Endothelial cell of hepatic sinusoid (primary cell): ENCODE results near the gene ATP4B.
"Not testable (repeated sequence)": the region's sequence is repeated elsewhere in the genome, so short reads cannot be mapped to it uniquely, and the experiment has no call there.

Experiments used
- in situ Hi-C: cut with HindIII; loops from 2 replicates; pipeline ENCODE4 v1.10.0; 2017; ENCODE audit warnings: low sequenced_read_pairs

Gene ATP4B

DNA sequence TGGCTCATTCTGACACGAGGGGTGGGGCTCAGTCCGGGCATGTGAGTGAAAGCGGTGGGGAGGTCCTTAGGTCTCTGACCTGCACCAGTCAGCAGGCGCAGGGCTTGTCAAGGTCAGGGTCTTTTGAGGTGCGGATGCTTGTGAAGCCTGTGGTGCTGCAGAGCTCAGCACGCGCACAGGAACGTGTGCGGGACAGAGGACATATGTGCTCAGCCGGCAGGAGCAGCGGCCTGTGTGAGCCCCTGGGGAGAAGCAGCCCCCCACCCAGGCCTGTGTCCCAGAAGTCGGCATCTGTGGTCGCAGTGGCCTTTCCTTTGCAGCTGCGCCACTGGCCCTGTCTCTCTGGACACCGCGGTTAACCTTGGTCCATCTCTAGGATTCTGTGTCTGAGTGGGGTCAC is 30.9 kb downstream of the ATP4B start:
- in situ Hi-C loops, result no loop called here

DNA sequence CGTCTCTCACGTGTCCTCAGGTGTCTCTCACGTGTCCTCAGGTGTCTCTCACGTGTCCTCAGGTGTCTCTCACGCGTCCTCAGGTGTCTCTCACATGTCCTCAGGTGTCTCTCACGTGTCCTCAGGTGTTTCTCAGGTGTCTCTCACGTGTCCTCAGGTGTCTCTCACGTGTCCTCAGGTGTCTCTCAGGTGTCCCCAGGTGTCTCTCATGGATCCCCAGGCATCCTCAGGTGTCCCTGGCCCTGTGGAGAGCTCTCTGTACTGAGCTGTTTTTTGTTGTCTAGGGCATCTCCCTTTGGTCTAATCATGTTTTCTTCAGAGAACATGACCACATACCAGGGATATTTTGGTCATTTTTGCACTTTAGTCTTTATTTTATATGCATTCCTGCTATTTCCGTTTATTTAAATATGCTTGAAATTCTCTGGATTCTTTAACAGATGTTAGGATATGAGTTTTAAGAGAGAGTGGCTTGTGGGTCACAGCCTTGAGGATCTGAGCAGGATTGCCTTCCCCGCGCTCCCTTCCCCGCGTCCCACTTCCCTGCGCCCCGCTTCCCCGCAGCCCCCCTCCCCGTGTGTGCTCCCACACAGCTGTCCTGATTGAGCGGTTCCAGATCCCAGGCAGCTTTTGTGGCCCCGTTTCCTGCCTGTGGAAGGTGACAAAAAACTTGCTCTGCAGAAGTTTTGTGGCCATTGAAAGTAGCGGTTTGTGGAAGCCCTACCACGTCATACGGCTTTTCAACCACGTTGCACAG is 31.9 kb downstream of the ATP4B start:
- in situ Hi-C loops, result no loop called here

DNA sequence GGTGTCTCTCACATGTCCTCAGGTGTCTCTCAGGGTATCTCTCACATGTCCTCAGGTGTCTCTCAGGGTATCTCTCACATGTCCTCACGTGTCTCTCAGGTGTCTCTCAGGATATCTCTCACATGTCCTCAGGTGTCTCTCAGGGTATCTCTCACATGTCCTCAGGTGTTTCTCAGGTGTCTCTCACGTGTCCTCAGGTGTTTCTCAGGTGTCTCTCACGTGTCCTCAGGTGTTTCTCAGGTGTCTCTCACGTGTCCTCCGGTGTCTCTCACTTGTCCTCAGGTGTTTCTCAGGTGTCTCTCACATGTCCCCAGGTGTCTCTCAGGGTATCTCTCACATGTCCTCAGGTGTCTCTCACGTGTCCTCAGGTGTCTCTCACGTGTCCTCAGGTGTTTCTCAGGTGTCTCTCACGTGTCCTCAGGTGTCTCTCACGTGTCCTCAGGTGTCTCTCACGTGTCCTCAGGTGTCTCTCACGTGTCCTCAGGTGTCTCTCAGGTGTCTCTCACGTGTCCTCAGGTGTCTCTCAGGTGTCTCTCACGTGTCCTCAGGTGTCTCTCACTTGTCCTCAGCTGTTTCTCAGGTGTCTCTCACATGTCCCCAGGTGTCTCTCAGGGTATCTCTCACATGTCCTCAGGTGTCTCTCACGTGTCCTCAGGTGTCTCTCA is 33.2 kb downstream of the ATP4B start:
- in situ Hi-C loops, result not testable (repeated sequence)

DNA sequence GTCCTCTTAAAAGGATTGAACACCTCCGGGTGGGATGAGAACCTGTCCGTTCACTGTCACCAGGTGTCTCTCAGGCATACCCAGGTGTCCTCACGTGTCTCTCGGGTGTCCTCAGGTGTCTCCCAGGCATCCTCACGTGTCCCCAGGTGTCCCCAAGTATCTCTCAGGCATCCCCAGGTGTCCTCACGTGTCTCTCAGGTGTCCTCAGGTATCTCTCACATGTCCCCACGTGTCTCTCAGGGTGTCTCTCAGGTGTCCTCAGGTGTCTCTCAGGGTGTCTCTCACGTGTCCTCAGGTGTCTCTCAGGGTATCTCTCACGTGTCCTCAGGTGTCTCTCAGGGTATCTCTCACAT is 33.8 kb downstream of the ATP4B start:
- in situ Hi-C loops, result no loop called here

DNA sequence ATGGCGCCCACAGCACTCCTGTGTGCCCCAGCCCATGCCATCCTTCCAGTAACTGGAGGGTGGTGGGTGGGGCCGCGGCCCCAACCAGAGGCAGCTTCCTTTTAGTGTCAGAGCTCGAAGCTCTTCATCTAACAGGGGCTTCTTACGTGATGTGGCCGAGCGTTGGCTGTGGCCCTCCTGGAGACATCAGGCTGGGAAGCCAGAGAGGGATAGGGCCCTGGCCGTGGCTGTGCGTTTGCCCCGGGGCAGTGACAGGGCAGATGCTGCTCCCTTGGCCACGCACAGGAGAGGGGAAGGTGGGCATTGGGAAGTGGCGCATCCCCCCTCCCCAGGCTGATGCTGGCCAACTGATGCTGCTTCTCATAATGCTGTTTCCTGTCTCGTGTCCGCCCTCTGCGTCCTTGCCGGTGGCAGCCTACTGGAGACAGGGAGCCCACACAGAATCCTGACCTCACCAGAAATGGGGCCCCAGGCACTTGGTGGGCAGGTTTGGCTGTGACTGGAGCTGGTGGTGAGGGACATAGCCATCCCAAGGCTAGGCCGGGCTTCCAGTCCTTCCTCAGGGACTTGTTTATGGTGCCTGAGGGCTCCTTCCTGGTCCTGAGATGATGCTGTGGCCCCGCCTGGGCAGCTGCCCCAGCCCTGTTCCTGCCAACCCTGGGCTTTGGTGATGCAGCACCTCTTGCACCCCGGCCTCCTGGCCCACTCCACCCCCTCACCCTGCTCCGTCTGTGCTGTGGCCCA is 34.3 kb downstream of the ATP4B start:
- in situ Hi-C loops, result no loop called here

DNA sequence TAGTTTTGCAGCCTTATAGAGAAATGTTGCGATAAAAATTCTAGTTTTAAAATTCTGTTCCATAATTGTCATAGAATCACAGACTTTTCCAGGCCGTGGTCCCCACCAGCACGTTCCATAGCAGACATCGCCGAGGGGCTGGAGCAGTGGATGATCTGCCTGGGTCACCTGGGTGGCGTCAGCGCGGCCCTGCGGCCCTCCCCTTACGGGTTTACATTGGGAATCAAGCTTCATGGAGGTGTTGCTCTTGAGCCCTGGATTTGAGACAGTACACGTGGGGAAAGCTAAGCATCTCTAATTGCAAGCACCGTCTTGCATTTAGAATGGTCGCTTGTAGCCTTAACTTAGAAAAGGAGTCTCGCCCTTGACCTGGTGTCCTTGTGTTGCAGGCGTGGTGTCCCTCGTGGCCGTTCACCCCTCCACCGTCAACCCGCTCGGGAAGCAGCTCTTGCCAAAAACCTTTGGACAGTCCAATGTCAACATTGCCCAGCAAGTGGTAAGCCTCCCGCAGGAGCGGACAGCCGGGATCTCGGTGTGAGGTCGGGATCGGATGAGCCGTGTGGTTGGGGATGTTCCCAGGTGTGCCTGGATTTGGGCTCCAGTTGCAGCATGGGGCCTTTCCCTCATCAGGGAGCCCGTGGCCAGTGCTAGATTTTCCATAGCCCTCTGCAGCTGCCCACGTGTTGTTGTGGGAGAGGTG is 35.1 kb downstream of the ATP4B start:
- in situ Hi-C loops, result no loop called here

DNA sequence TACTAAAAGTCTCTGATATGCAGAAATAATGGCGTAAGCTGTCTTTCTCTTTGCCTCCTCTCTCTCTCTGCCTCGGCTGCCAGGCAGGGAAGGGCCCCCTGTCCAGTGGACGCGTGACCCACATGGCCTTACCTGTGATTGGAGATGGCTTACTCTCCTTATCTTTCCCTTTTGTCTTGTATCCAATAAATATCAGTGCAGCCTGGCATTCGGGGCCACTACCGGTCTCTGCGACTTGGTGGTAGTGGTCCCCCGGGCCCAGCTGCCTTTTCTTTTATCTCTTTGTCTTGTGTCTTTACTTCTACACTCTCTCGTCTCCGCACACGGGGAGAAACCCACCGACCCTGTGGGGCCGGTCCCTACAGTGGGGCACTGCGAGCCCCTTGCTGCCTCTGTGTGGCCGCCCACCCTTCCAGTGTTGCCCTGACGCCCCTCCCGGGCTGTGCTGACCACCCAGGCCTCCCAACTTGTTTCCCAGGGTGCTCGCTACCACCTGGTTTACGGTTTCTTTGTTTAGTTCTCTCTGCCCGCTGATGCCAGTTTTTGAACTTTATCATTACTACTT is 35.9 kb downstream of the ATP4B start:
- in situ Hi-C loops, result not testable (repeated sequence)

DNA sequence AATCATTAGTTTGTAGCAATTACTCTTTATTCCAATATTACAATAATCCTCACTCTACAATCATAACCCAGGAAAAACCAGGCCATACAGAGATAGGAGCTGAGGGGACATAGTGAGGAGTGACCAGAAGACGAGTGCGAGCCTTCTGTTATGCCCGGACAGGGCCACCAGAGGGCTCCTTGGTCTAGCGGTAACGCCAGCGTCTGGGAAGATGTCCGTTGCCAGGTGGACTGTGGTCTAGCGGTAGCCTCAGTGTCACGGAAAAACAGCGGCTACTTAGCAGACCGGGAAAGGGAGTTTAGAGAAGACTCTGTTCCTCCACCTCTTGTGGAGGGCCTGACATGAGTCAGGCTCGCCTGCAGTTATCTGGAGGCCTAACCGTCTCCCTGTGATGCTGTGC is 36.5 kb downstream of the ATP4B start:
- in situ Hi-C loops, result not testable (repeated sequence)

DNA sequence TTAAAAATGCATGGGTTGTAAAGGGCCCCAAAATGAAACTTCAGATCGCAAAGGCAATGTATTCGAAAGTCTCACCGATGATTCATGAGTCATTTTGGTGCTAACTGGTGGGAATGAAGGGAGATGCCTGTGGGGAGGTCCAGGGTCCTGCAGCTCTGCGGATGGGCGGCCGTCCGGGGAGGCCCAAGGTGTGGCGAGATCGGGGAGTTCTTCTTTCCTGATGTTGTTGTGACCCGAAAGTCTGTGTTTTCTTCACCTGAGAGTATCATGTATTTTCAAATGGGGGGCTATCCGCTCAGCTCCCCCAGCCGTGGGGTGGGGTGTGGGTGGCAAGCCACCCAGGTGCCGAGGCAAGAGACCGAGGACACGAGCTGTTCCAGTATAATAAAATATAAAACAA is 37.0 kb downstream of the ATP4B start:
- in situ Hi-C loops, result no loop called here

DNA sequence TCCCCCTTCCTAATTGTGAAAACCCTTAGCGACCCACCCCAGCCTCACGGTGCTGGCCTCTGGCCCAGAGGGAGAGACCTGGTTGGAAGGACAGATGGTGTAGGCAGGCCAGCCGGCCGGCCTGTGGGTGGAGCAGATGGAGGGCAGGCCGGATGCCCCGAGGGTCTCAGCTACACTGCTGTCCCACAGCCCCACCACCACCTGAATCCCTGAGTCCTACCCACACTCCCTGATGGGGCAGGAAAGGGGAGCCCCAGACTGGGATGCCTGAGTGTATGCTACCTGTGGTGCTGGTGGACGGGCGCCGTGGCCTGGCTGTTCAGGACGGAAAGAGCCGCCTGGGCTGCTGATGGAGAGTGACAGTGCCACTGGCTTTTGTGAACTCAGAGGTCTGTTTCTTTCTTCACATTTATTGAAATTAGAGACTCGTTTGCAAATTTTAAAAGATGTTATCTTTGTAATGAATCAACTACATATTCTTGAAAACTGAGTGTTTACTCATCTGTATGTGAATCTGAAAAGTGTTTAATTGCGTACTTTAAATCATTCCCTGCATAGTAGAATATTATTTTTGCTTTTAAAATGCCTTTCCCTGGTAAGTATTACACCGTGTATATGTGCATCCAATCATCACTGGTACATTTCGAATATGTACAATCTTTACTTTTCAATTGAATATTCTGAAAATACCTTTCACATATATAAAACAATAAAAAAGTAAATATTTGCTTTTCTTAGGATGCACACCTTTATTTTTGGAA is 37.8 kb downstream of the ATP4B start:
- in situ Hi-C loops, result no loop called here

DNA sequence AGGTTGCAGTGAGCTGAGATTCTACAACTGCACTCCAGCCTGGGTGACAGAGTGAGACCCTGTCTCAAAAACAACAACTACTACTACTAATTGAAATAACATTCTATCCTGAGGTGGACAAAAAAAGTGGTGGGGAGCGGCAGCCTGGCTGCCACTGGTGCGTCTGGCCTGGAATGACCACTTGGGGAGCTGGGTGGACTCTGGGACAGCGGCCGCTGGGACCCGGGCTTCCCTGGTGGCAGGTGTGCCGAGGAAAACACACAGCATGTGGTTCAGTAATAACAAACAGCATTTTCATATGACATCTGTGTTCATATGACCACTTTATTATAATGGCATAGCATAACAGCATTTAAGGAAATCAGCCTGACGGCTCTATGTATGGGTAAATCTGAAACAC is 39.5 kb downstream of the ATP4B start:
- in situ Hi-C loops, result loop anchor here (10.0 kb wide), 1 partner anchor 54 kb away; no protein-coding TSS in a partner anchor

DNA sequence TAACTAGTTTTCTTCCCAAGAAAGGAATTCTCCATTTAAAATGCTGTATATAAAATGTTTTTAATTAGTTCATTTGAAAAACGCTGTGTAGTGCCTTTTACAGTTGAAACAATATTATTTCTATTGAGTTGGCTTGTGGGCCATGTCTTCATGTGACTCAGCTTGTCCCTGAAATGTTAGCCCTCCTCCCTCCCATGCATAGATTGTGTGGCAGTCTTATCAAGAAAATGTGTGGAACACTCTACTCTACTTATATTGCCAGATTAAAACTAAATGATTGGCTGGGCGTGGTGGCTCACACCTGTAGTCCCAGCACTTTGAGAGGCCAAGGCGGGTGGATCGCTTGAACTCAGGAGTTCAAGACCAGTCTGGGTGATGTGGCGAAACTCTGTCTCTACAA is 40.0 kb downstream of the ATP4B start:
- in situ Hi-C loops, result loop anchor here (10.0 kb wide), 1 partner anchor 53 kb away; no protein-coding TSS in a partner anchor

DNA sequence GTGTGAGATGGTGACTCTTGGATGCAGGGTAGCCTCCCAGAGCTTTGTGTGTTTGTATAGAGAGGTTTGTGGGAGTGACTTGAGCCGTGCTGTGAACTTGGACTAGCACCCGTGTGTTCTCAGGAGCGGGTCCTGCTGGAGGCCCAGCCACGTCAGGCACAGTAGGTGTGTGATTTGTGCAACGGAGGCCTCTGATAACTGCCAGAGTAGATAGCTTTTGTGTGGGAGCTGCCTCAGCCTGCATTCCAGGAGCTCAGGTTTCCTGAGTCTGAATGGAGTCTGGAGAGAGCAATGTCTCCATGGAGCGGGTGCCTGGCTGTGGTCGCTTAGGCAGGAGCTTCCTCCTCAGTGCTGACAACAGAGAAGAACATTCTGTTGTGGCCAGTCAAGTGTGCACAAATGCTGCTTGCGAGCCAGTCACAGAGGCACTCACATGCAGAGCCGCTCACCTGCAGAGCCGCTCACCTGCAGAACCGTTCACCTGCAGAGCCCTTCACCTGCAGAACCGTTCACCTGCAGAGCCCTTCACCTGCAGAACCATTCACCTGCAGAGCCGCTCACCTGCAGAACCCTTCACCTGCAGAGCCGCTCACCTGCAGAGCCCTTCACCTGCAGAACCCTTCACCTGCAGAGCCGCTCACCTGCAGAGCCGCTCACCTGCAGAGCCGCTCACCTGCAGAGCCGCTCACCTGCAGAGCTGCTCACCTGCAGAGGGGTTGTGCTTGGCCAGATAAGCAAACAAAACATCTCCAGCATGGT is 40.8 kb downstream of the ATP4B start:
- in situ Hi-C loops, result loop anchor here (10.0 kb wide), 1 partner anchor 52 kb away; no protein-coding TSS in a partner anchor

DNA sequence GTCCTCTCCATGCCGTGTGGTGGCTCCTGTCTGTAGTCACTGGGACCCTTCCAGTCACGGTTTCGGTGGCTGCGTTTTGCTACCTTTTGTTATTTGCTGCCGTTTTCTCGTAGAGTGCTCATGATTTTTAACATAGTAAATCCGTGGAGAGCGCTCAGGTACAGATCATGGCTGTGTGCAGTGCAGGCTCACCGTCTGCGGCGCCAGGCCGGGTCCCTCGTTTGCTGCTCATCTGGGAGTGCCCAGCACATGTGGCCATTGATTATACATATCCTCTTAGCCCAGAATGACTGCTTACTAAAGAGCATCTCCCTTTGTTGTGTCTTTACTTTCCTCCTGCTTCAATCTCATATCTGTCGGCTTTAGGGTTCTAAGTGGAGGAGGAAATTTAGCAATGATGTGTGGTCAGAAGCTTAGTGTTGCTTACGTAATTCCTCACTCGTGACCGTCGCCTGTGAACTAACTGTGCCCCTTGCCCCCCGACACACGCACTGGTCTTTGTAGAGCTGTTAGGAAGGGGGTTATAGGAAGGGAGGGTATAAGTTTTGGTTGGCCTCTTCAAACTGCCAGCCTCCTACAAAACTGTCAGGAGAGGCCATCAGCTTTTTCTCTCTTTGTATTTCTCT is 41.6 kb downstream of the ATP4B start:
- in situ Hi-C loops, result loop anchor here (10.0 kb wide), 1 partner anchor 52 kb away; no protein-coding TSS in a partner anchor

DNA sequence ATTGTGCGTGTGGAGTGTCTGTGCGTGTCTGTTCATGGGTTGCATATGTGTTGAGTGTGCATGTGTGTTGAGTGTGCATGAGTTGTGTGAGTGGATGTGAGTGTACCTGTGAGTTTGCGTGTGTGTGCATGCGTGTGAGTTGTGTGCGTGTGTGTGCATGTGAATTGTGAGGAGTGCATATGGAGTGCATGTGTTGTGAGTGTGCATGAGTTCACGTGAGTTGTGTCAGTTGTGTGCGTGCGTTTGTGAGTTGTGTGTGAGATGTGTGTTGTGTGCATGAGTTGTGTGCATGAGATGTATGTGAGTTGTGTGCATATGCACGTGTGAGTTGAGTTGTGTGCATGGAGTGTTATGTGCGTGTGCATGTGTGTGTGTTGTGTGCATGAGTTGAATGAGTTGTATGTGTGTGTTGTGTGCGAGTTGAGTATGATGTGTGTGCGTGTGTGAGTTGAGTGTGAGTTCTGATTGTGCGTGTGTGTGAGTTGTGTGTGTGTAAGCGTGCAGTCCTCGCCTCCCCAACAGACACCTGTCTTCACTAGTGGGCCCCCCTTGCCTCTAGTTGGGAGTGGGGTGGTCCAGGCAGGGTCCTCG is 44.1 kb downstream of the ATP4B start:
- in situ Hi-C loops, result loop anchor here (10.0 kb wide), 1 partner anchor 49 kb away; no protein-coding TSS in a partner anchor

DNA sequence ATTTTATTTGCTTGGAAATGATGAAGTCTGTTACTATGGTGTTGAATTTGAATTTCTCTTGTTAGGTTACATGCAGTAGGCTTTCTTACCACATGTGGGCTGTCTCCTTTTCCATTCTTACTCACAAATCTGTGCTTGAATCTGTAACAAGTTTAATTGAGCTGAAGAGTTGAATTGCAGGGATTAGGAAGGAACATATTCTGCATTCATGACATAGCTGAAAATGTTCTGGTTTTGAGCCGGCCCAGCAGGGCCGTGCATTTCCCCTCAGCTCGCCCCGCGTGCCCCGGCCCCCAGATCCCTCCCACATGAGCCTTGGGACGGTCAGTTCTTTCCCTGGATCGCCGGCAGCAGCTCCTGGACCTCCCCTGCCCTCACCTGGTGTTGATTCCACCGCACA is 45.4 kb downstream of the ATP4B start:
- in situ Hi-C loops, result loop anchor here (10.0 kb wide), 1 partner anchor 48 kb away; no protein-coding TSS in a partner anchor

DNA sequence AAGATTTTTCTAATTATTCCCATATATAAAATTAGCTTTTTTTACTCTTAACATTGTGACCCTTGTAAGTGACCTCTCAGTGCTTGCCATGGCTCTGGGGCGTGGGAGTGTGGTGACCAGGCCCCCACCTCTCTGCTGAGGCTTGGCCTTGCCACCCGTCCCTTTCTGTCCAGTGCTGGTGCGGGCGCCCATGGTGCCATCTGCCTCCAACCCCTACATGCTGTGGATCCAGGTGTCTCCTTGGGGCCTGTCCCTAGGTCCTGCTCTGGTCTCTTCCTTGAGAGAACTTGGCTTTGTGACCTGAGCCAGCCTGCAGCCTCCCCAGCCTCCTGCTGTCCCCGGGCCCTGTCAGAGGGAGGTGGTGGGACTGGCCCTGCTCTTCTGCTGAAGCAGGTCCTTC is 46.0 kb downstream of the ATP4B start:
- in situ Hi-C loops, result loop anchor here (10.0 kb wide), 1 partner anchor 47 kb away; no protein-coding TSS in a partner anchor

DNA sequence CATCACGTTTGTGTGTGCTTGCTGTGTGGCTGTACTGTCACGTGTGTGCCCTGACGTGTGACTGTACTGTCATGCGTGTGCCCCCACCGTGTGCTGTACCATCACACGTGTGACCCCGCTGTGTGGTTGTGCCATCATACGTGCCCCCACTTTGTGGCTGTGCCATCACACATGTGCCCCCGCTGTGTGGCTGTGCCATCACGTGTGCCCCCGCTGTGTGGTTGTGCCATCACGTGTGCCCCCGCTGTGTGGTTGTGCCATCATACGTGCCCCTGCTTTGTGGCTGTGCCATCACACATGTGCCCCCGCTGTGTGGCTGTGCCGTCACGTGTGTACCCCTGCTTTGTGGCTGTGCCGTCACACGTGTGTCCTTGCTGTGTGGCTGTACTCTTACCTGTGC is 47.7 kb downstream of the ATP4B start:
- in situ Hi-C loops, result loop anchor here (10.0 kb wide), 1 partner anchor 45 kb away; no protein-coding TSS in a partner anchor
